GM18520 (cell line): ENCODE results near the gene RGS13.
"Not testable (repeated sequence)": the region's sequence is repeated elsewhere in the genome, so short reads cannot be mapped to it uniquely, and the experiment has no call there.

Experiments
- ATAC-seq: cut with Tn5 transposase; IDR thresholded peaks from one replicate; pipeline ENCODE4 v1.9.1; 2021; ENCODE audit not compliant: unreplicated experiment

RGS13 gene

DNA sequence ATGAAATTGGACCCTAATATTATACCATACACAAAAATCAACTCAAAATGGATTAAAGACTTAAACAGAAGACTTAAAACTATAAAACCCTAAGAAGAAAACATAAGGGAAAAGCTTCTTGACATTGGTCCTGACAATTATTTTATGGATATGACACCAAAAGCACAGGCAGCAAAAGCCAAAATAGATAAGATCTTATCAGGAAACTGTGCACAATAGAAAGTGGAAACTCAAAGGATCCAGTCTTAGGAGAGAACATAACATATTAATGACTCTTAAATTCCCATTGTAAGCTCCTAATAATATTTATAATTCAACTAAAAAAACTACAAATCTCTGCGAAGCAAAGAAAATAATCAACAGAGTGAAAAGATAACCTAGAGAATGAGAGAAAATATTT lies 39.8 kb downstream of the RGS13 start:
- no peak for ATAC-seq

DNA sequence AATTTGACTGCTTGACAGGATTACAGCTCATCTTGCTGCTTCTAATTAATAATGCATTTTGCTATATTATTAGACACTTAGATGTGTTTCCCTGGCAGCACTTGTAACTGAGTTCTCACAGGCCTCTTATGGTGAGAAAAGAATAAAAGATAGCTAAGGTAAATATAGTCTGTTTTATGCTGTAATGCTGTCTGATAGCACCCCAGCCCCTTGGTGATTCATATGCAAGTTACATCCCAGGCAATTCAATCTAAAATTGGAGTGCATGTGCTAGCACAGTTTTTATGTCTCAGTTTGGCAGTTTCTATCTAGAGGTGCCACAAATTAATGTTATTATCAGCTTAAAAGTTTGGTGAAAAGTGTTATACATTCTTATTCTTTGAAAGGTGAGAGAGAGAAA lies 42.2 kb downstream of the RGS13 start:
- ATAC-seq: no peak

DNA sequence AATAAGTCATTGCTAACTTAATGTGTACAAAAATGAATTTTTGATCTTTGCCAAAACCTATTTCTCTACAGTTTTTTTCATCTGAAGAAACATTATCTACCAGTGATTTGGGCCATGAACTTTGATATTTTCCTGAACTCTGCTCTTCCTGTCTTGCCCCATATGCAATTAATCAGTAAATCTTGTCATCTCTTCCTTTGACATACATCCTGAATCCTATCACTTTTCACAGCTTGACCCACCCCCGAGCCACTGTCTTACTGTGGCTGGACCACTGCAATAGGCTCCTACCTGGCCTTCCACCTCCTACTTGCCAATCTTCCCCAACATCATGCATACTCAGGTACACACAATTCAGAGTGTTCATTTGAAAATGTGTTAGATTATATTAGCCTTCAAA lies 46.4 kb downstream of the RGS13 start:
- ATAC-seq: no peak

DNA sequence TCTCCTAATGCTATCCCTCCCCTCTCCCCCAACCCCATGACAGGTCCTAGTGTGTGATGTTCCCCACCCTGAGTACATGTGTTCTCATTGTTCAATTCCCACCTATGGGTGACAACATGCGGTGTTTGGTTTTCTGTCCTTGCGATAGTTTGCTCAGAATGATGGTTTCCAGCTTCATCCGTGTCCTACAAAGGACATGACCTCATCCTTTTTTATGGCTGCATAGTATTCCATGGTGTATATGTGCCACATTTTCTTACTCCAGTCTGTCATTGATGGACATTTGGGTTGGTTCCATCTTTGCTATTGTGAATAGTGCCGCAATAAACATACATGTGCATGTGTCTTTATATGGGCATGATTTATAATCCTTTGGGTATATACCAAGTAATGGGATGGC lies 47.1 kb downstream of the RGS13 start:
- ATAC-seq: not testable (repeated sequence)

DNA sequence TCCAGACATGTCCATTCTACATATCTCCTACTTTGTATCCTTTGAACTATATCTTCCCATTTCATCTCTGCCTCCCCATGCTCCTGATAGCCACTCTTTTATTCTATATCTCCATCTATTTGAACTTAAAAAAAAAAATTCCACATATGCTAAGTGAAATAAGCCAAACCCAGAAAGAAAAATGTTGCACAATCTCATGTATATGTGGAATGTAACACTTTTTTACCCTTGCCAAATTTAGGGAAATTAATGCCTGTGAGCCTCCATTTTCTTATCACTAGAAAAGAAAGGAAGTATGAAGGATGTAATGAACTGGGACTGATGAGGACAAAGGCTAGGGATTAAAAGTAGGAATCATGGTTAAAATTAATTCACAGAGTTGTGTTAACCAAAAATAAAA lies 53.5 kb downstream of the RGS13 start:
- no peak for ATAC-seq

DNA sequence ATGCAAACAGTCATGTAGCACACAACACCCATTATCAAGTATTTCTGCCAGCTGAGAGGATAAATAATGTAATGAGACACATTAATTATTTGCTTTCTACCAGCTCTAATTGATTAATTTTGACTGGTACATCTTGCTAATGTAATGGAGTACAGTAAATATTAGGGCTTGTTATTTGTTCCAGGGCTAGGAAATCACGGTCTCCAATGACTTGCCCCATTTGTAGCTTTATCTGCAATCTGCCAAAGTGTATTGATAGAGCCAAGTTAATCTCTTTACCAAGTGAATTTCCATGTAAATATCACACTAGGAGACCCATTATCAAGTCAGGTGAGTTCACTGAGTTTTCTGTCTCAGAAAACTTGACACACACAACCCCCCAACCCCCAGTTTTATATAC lies 55.1 kb downstream of the RGS13 start:
- ATAC-seq: no peak

DNA sequence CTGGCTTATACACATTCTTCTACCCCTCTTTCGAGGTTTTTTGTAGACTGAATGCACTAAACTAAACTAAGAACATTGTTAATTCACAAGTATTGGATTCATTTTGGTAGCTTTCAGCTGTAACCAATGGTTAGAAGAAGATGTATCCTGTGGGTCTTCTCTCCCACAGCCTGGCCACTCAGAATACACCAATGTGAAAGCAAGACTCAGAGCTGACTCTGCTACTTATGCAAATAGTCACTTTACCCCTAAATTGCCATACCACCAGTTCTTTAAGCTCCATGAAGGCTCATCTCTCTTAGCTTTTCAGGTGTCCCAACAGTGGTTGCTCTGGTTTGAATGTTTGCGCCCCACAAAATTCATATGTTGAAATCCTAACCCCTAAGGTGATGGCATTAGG lies 60.1 kb downstream of the RGS13 start:
- ATAC-seq: no peak

DNA sequence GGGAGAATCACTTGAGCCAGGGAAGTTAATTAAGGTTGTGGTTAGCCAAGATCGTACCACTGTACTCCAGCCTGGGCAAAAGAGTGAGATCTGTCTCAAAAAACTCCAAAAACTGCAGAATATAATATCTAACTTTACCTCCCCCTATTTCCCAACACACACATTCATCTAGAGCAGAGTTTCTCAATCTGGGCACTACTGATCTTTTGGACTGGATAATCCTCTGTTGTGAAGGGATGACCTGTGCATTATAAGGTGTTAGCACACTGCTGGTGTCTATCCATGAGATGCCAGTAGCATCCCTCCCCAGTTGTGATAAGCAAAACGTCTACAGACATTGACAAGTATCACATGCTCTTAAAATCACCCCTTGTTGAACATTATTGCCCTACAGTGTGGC lies 61.8 kb downstream of the RGS13 start:
- no peak for ATAC-seq

DNA sequence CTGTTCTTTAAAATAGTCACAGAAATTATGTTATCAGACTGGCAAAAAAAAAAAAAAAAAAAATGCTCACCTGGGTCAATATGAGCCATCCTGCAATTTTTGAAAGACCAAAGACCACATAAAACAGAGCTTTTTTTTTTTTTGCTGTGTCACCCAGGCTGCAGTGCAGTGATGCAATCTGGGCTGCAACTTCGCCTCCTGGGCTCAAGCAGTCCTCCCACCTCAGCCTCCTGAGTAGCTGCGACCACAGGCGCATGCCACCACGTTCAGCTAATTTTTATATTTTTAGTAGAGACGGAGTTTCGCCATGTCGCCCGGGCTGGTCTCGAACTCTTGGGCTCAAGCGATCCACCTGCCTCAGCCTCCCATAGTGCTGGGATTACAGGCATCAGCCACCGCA lies 62.8 kb downstream of the RGS13 start:
- no peak for ATAC-seq

DNA sequence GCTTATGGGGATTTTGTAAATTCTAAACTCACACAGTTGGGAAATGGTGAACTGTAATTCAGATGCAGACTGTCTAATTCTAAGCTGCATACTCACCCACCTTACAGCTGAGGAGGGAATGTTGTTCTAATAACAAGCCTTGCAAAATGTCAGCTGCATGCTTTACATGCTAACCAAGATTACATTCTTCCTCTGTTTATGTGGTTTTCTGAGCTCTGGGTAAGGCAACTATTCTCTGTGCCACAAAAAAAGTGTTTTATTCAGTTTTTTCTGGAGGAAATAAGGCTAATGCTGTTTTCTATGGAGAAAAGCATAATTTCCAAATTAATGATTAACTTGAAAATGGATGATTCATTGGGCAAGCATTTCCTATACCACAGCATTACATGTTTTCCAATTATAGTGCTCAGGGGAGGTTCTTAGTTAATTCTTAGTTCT lies 64.9 kb downstream of the RGS13 start:
- no peak for ATAC-seq

DNA sequence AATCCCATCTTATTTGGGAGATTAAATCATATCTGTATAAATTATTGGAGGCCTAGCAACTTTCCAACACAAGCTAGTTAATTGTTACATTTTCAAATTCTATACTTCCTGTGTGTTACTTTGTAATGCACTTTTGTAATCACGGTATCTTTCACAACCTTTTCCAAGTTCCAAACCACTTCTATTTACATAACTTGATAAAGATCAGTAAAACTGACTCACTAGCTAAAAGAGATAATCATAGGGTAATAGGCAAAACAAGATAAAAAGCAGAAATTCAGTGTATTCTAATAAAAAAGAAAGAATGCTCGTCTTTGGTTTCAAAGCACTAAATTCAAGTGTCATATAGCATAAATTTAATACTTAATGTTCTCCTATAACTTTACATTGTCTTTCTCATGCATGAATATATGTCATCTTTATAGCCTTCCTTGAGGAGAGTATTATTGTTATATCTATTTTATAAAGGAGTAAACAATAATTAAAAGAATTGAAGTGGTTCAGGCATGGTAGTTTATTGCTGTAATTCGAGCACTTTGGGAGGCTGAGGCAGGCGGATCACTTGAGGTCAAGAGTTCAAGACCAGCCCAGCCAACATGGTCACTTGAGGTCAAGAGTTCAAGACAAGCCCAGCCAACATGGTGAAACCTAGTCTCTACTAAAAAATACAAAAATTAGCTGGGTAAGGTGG lies 66.4 kb downstream of the RGS13 start:
- no peak for ATAC-seq

DNA sequence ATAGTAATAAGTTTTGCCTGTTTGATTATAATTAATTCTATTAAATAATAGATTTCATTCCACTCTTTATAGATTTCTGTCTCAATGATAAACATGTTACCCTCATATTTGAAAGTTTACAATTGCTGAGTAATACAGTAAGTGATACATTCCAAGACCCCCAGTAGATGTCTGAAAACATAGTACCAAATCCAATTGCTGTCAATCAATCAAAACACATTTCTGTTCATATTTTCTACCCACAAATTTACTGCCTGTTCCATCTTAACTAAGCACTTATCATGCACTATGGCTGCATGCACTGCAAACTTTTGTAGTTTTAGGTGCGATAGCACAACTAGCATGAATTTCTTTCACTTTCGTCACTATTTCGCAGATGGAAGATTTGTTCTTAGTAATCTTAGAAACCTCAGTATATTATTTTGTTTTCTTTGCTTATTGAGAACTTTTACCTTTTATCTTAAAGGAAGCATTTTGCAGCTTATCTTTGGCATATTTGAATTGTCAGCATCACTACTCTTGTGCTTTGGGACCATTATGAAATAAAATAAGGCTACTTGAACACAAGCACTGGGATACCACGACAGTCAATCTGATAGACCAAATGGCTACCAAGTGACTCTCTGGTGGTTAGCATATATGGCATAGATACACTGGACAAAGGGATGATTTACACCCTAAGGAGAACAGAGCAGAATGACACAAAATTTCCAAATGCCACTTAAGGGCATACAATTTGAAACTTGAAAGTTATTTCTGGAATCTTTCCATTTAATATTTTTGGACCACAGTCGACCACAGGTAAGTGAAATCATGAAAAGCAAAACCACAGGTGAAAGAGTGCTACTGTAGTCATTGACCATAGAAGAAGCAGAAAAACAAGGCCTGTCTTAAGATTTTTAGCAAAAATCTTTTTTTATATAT lies 67.6 kb downstream of the RGS13 start:
- peak; percentile 73 for ATAC-seq

DNA sequence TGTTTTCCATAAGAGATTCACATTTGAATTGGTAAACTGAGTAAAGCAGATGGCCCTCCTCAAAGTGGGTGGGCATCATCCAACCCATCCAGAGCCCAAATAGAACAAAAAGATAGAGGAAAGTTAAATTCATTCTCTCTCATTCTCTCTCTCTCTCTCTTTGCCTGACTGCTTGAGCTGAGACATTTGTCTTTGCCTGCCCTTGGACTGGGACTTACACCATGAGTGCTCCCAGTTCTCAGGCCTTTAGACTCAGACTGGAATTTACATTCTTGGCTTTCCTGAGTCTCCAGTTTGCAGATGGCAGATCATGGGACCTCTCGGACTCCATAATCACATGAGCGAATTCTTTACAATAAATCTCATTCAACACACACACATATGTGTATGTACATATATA lies 69.6 kb downstream of the RGS13 start:
- ATAC-seq: no peak

DNA sequence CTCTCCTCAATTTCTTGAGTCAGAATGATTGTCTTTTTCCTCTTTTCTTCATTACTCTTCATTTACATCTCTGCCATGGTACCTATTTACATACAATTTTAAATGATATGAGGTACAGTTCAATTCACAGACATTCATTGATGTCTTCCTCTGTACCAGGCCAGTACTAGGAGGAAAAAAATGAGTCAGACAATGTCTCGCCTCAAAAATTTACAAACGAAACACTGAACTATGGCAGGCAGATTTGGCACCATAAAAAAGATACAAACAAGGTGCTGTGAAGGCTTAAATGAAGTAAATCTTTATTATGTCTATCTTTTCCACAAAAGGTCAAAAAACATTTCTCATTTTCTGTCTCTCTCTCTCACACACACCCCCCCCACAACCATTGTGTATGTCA lies 71.0 kb downstream of the RGS13 start:
- no peak for ATAC-seq

DNA sequence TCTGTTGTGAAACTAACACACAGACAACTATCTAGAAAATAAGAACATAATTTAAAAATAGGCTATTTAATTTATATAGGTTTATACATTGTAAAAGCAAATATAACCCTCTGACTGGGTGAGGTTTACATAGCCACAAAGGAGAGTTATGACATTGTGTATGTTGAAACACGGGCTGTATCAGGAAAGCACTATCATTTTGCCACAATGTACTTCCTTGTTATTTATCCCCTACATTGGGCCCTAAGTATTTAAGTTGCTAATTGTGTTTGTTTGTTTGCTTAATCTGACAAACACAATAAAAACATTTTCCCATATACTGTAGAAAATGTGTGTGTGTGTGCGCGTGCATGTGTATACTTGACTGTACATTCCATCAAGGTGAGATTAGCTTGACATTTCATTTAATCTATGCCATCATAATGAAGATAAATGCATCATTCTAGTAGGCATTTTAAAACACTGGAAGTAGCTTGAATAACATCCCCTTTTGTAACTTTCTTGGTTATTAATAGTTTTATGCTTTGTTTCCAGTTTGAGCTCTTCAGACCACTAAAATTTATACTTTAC lies 72.1 kb downstream of the RGS13 start:
- no peak for ATAC-seq

DNA sequence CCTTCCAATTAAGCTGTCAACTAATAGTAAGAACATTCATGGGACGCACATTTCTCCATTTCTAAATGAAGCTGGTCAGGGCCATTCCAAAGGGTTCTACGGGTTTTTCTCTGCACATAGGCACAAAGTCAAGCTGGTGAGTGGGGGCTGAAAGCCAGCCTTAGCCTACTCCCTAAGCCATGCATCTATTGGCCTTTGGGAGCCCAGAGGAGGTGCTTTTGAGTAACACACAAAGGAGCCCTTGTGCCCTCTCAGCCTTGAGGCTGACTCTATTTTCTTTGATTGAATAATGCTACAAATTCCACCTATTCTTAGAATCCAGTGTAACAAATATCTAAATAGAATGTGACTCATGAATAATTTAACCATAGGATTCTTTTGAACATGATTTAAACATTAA lies 73.6 kb downstream of the RGS13 start:
- no peak for ATAC-seq
